IMR-90 (cell line): ENCODE data around the gene IRX1. TPM values are rescaled to one million over a fixed set of nuclear protein-coding genes. Genes with fewer than 3 reads are reported as not detected.

Experiments
- ATAC-seq: fragments of 200-7000 bp; cut with Tn5 transposase; 2 replicates; pipeline ENCODE4 v1.9.1; 2020; ENCODE audit warnings: low read depth, mild to moderate bottlenecking, moderate library complexity
- BruUV-seq: library from RNA; stranded (reverse); fragments of 400-500 nt; replicated peaks from 2 replicates; lab custom pipeline; 2021; lab: Mats Ljungman, UMichigan
- CTCF ChIA-PET: fragments of 300-600 bp; formaldehyde crosslinking; extraction: SDS; loops from one replicate; lab custom pipeline; 2021; ENCODE audit warnings: antibody characterized with exemption; lab: Yijun Ruan, JAX
- POLR2A ChIA-PET: fragments of 300-600 bp; sonication (Branson Sonifier 250); formaldehyde crosslinking; loops from one replicate; lab custom pipeline; 2022; ENCODE audit warnings: antibody characterized with exemption; ENCODE audit not compliant: unreplicated experiment; lab: Charles Lee
- DNase-seq: peaks from one replicate; pipeline ENCODE4 v3.0.0; 2013
- H2AFZ ChIP-seq: replicated peaks from 2 replicates; pipeline ENCODE3; 2013; ENCODE audit warnings: low read length, mild to moderate bottlenecking; ENCODE audit not compliant: poor library complexity
- H2AK5ac ChIP-seq: 2 replicates; pipeline ENCODE4 v1.6.1; 2013; ENCODE audit warnings: low read depth, low read length, inconsistent platforms
- H2AK9ac ChIP-seq: replicated peaks from 2 replicates; pipeline ENCODE3; 2013; ENCODE audit warnings: mild to moderate bottlenecking, low read depth, low read length, moderate library complexity; ENCODE audit not compliant: poor library complexity
- H2BK120ac ChIP-seq: 2 replicates; pipeline ENCODE4 v1.6.1; 2013; ENCODE audit warnings: low read depth, low read length, inconsistent platforms
- H2BK15ac ChIP-seq: 3 replicates; pipeline ENCODE4 v1.6.1; 2013; ENCODE audit warnings: low read depth, low read length, inconsistent platforms
- H2BK20ac ChIP-seq: 2 replicates; pipeline ENCODE4 v1.6.1; 2013; ENCODE audit warnings: low read depth, mild to moderate bottlenecking, inconsistent platforms, low read length, moderate library complexity
- H2BK5ac ChIP-seq: 2 replicates; pipeline ENCODE4 v1.6.1; 2013; ENCODE audit warnings: mild to moderate bottlenecking, low read depth, low read length, inconsistent platforms; ENCODE audit not compliant: poor library complexity, severe bottlenecking
- H3K14ac ChIP-seq: replicated peaks from 2 replicates; pipeline ENCODE4 v1.6.1; 2013; ENCODE audit warnings: low read depth, low read length, inconsistent platforms
- H3K18ac ChIP-seq: 2 replicates; pipeline ENCODE4 v1.6.1; 2013; ENCODE audit warnings: low read depth, low read length, control low read depth
- H3K23ac ChIP-seq: 2 replicates; pipeline ENCODE4 v1.6.1; 2013; ENCODE audit warnings: low read depth, low read length, inconsistent platforms
- H3K27ac ChIP-seq: 2 replicates; pipeline ENCODE4 v1.5.1; 2013; ENCODE audit warnings: mild to moderate bottlenecking, control low read depth, low read length; ENCODE audit not compliant: insufficient read depth
- H3K27me3 ChIP-seq: 2 replicates; pipeline ENCODE4 v1.6.1; 2013; ENCODE audit warnings: low read length; ENCODE audit not compliant: control insufficient read depth, insufficient read depth
- H3K36me3 ChIP-seq: 2 replicates; pipeline ENCODE4 v1.6.1; 2013; ENCODE audit warnings: low read length, mixed read lengths; ENCODE audit not compliant: control insufficient read depth, insufficient read depth
- H3K4ac ChIP-seq: 2 replicates; pipeline ENCODE4 v1.6.1; 2013; ENCODE audit warnings: low read depth, low read length, inconsistent platforms
- H3K4me1 ChIP-seq: 2 replicates; pipeline ENCODE4 v1.6.1; 2013; ENCODE audit warnings: low read length, mixed read lengths; ENCODE audit not compliant: control insufficient read depth, insufficient read depth
- H3K4me2 ChIP-seq: 2 replicates; pipeline ENCODE4 v1.6.1; 2013; ENCODE audit warnings: low read depth, mild to moderate bottlenecking, control low read depth, low read length, moderate library complexity
- H3K4me3 ChIP-seq: 2 replicates; pipeline ENCODE4 v1.5.1; 2013; ENCODE audit warnings: low read depth, mild to moderate bottlenecking, control low read depth, low read length, moderate library complexity; ENCODE audit not compliant: insufficient read depth
- H3K56ac ChIP-seq: 2 replicates; pipeline ENCODE4 v1.6.1; 2013; ENCODE audit warnings: low read length, inconsistent platforms; ENCODE audit not compliant: insufficient read depth; ENCODE audit errors: extremely low read depth
- H3K79me1 ChIP-seq, 2 experiments: 2 replicates each; pipeline ENCODE4 v1.6.1; 2013; ENCODE audit warnings: low read length in 2 of 2, inconsistent platforms in 1 of 2, low read depth in 1 of 2
- H3K9ac ChIP-seq: 2 replicates; pipeline ENCODE4 v1.6.1; 2013; ENCODE audit warnings: low read depth, low read length, control low read depth
- H3K9me1 ChIP-seq: 2 replicates; pipeline ENCODE4 v1.6.1; 2013; ENCODE audit warnings: low read length, inconsistent platforms; ENCODE audit not compliant: insufficient read depth
- H3K9me3 ChIP-seq: 2 replicates; pipeline ENCODE4 v1.6.1; 2013; ENCODE audit warnings: low read length; ENCODE audit not compliant: control insufficient read depth, insufficient read depth
- H4K20me1 ChIP-seq: 2 replicates; pipeline ENCODE4 v1.6.1; 2013; ENCODE audit warnings: low read length, inconsistent platforms; ENCODE audit not compliant: insufficient read depth
- H4K5ac ChIP-seq: 2 replicates; pipeline ENCODE4 v1.6.1; 2013; ENCODE audit warnings: mild to moderate bottlenecking, low read depth, low read length, control low read depth
- H4K8ac ChIP-seq, 2 experiments: 2 replicates each; pipeline ENCODE4 v1.6.1; 2013; ENCODE audit warnings: low read depth in 2 of 2, low read length in 2 of 2, control low read depth in 1 of 2, inconsistent platforms in 1 of 2
- H4K91ac ChIP-seq: 2 replicates; pipeline ENCODE4 v1.6.1; 2013; ENCODE audit warnings: low read depth, low read length, inconsistent platforms; ENCODE audit not compliant: insufficient read depth
- BHLHE40 ChIP-seq: fragments of 150-350 bp; IDR thresholded peaks from 2 replicates; pipeline ENCODE4 v1.6.1; 2016; ENCODE audit warnings: mild to moderate bottlenecking, low read depth, low read length
- CEBPB ChIP-seq: IDR thresholded peaks from 2 replicates; pipeline ENCODE4 v1.6.1; 2012; ENCODE audit warnings: low read depth, low read length, improper control_type of control experiment
- CHD1 ChIP-seq: IDR thresholded peaks from 2 replicates; pipeline ENCODE4 v1.6.1; 2012; ENCODE audit warnings: low read depth, low read length, improper control_type of control experiment
- NFE2L2 ChIP-seq: fragments of 150-350 bp; IDR thresholded peaks from 2 replicates; pipeline ENCODE4 v1.6.1; 2016; ENCODE audit warnings: low read depth, mild to moderate bottlenecking, low read length
- POLR2A ChIP-seq: IDR thresholded peaks from 2 replicates; pipeline ENCODE4 v1.6.1; 2012; ENCODE audit warnings: mild to moderate bottlenecking, low read depth, low read length
- RAD21 ChIP-seq: IDR thresholded peaks from 2 replicates; pipeline ENCODE4 v1.6.1; 2012; ENCODE audit warnings: low read length, improper control_type of control experiment
- RCOR1 ChIP-seq: IDR thresholded peaks from 2 replicates; pipeline ENCODE4 v1.6.1; 2012; ENCODE audit warnings: mild to moderate bottlenecking, low read length, improper control_type of control experiment; ENCODE audit not compliant: insufficient replicate concordance
- RFX5 ChIP-seq: IDR thresholded peaks from 2 replicates; pipeline ENCODE4 v1.8.0; 2012; ENCODE audit warnings: low read depth, mild to moderate bottlenecking, low read length, moderate library complexity
- SMC3 ChIP-seq: fragments of 150-350 bp; IDR thresholded peaks from 2 replicates; pipeline ENCODE4 v1.6.1; 2016; ENCODE audit warnings: low read depth, mild to moderate bottlenecking, antibody characterized with exemption, low read length, moderate library complexity
- WGBS, 2 experiments: methylation state at CpG; one replicate each; pipeline versions ENCODE4 v1.1.5 to v1.1.7; 2013; ENCODE audit warnings: missing lambda C conversion rate in 2 of 2; ENCODE audit not compliant: insufficient read length in 1 of 2; ENCODE audit errors: extremely low coverage in 2 of 2; 5-methylcytosine and 5-hydroxymethylcytosine counted together
- dilution Hi-C: fragments of 300-500 bp; cut with HindIII; formaldehyde crosslinking; loops from one replicate; pipeline ENCODE4 v1.14.3; 2018; ENCODE audit warnings: low sequenced_read_pairs; ENCODE audit not compliant: unreplicated experiment
- in situ Hi-C: fragments of 300-500 bp; cut with MboI; formaldehyde crosslinking; loops from 3 replicates; pipeline ENCODE4 v1.14.3; 2019; ENCODE audit warnings: low sequenced_read_pairs, inconsistent platforms, mixed read lengths
- intact Hi-C: fragments of 100-400 bp; cut with micrococcal nuclease; formaldehyde crosslinking; loops from 2 replicates; pipeline ENCODE4 v1.10.0; 2022
- polyA plus RNA-seq, 3 experiments: library from polyadenylated mRNA; depleted of rRNA; stranded (reverse); fragments of >200 nt; gene quantifications; 2 replicates each; pipeline ENCODE4 v1.2.3, GENCODE V29; 2012; ENCODE audit warnings: low replicate concordance in 1 of 3
- total RNA-seq: library from RNA; depleted of rRNA; stranded (reverse); fragments of >200 nt; gene quantifications from 2 replicates; pipeline ENCODE4 v1.2.3, GENCODE V29; 2012
- TF ChIP-seq, protein P1 (sequence below): fragments of 150-350 bp; IDR thresholded peaks from 2 replicates; pipeline ENCODE4 v1.6.1; 2016; ENCODE audit warnings: low read depth, mild to moderate bottlenecking, low read length, moderate library complexity, borderline replicate concordance
- TF ChIP-seq, protein P2 (sequence below): fragments of 150-350 bp; IDR thresholded peaks from 2 replicates; pipeline ENCODE4 v1.6.1; 2017; ENCODE audit warnings: mild to moderate bottlenecking, antibody characterized with exemption, low read length, low read depth

Gene IRX1
- total and polyA plus RNA-seq, 2 of the 4 experiments (the other 2 are of a cell fraction): not detected

GRCh38 chr5:3606121-3606831, 10.6 kb downstream of the IRX1 start:
- WGBS, 2 experiments: 0% methylated on average over 5 of the region's 50 CpGs; no CpG with 5 or more reads in 1 of the 2 experiments
- POLR2A ChIA-PET: no interaction called here
- Histone ChIP-seq H3K56ac (no peak overlapping the region), H3K9me3 (no peaks in the 10 kb centered on the region), H3K36me3 (no peaks in the 10 kb centered on the region), H2BK15ac (no peak overlapping the region), H3K18ac (no peak overlapping the region), H2BK5ac (no peak overlapping the region), H4K5ac (no peak overlapping the region), H4K20me1 (no peaks in the 10 kb centered on the region), H3K27ac (no peak overlapping the region), H2AFZ (no peak overlapping the region), H3K14ac (no peak overlapping the region), H4K8ac (no peak overlapping the region), H3K4me3 (no peak overlapping the region), H3K9me1 (no peaks in the 10 kb centered on the region), H3K79me1 (no peaks in the 10 kb centered on the region), H2AK5ac (no peak overlapping the region), H4K91ac (no peak overlapping the region), H3K23ac (no peak overlapping the region), H2BK20ac (no peak overlapping the region), H2AK9ac (no peak overlapping the region), H3K9ac (no peak overlapping the region), H3K4me1 (no peaks in the 10 kb centered on the region), H3K4ac (no peak overlapping the region), H3K27me3 (peaks cover 15% of the 10 kb centered on the region), H3K4me2 (no peak overlapping the region), H2BK120ac (no peak overlapping the region)
- DNase-seq (no peak), ATAC-seq (no peak)
- in situ Hi-C loops: no loop called here
- CTCF ChIA-PET: no interaction called here
- intact Hi-C loops: no loop called here
- BruUV-seq: no TSS peak
- TF ChIP-seq POLR2A: no peak
- TF ChIP-seq NFE2L2: no peak
- no peak for TF ChIP-seq CHD1
- TF ChIP-seq, protein P1, sequence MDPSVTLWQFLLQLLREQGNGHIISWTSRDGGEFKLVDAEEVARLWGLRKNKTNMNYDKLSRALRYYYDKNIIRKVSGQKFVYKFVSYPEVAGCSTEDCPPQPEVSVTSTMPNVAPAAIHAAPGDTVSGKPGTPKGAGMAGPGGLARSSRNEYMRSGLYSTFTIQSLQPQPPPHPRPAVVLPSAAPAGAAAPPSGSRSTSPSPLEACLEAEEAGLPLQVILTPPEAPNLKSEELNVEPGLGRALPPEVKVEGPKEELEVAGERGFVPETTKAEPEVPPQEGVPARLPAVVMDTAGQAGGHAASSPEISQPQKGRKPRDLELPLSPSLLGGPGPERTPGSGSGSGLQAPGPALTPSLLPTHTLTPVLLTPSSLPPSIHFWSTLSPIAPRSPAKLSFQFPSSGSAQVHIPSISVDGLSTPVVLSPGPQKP: no peak
- TF ChIP-seq BHLHE40: no peak
- TF ChIP-seq RFX5: no peak
- TF ChIP-seq CEBPB: no peak
- TF ChIP-seq RCOR1: no peak
- TF ChIP-seq RAD21: no peak
- TF ChIP-seq, protein P2, sequence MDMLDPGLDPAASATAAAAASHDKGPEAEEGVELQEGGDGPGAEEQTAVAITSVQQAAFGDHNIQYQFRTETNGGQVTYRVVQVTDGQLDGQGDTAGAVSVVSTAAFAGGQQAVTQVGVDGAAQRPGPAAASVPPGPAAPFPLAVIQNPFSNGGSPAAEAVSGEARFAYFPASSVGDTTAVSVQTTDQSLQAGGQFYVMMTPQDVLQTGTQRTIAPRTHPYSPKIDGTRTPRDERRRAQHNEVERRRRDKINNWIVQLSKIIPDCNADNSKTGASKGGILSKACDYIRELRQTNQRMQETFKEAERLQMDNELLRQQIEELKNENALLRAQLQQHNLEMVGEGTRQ: no peak
- TF ChIP-seq SMC3: no peak
- dilution Hi-C loops: no loop called here
